ENCODE results near the gene WDR75.
A peak's percentile ranks its signal among the peaks of the same experiment; 100 is the strongest.

The WDR75 gene

GRCh38 chr2:189412330-189412953, 28.8 kb upstream of the WDR75 start:
- Histone ChIP-seq H3K4me2 (ENCODE audit: insufficient read depth, low read length) (no peak overlapping the region), H3K9ac (ENCODE audit: low read depth, low read length) (no peak overlapping the region), H3K4me1 (ENCODE audit: insufficient read depth, low read length) (no peaks in the 10 kb centered on the region), H2AFZ (ENCODE audit: low read depth, low read length) (no peak overlapping the region), H3K4me3 (ENCODE audit: low read depth in 1 of 2, low read length in 2 of 2) (no peak overlapping the region), H3K36me3 (ENCODE audit: insufficient read depth, low read length) (no peaks in the 10 kb centered on the region), H3K27ac (ENCODE audit: low read length) (no peak overlapping the region), H3K79me2 (ENCODE audit: insufficient read depth, low read length) (no peaks in the 10 kb centered on the region), H3K27me3 (ENCODE audit: insufficient read depth, low read length, poor library complexity) (no peaks in the 10 kb centered on the region), H3K9me3 (ENCODE audit: insufficient read depth, low read length, severe bottlenecking) (no peaks in the 10 kb centered on the region), H4K20me1 (ENCODE audit: insufficient read depth, low read length) (no peaks in the 10 kb centered on the region)
- peak; percentile 84 for TF ChIP-seq CTCF (IDR thresholded peaks at IDR 0.05; ENCODE audit: borderline replicate concordance, extremely low read depth, low read length, poor library complexity, severe bottlenecking)
- TF ChIP-seq EZH2 (IDR thresholded peaks at IDR 0.05; ENCODE audit: borderline replicate concordance, low read depth, low read length, severe bottlenecking) = no peak
- DNase-seq (peak; percentile 43), ATAC-seq (ENCODE audit: insufficient read depth, low read depth) (peak; percentile 72; the same call in 2 of the 3 replicates)

GRCh38 chr2:189413249-189413648, 28.0 kb upstream of the WDR75 start:
- Histone ChIP-seq H2AFZ (ENCODE audit: low read depth, low read length) (no peak overlapping the region), H3K9ac (ENCODE audit: low read depth, low read length) (no peak overlapping the region), H3K27ac (ENCODE audit: low read length) (no peak overlapping the region), H3K79me2 (ENCODE audit: insufficient read depth, low read length) (no peaks in the 10 kb centered on the region), H3K4me3 (ENCODE audit: low read depth in 1 of 2, low read length in 2 of 2) (no peak overlapping the region), H3K4me2 (ENCODE audit: insufficient read depth, low read length) (no peak overlapping the region), H3K4me1 (ENCODE audit: insufficient read depth, low read length) (no peaks in the 10 kb centered on the region), H3K27me3 (ENCODE audit: insufficient read depth, low read length, poor library complexity) (no peaks in the 10 kb centered on the region), H3K36me3 (ENCODE audit: insufficient read depth, low read length) (no peaks in the 10 kb centered on the region), H4K20me1 (ENCODE audit: insufficient read depth, low read length) (no peaks in the 10 kb centered on the region), H3K9me3 (ENCODE audit: insufficient read depth, low read length, severe bottlenecking) (no peaks in the 10 kb centered on the region)
- TF ChIP-seq CTCF (IDR thresholded peaks at IDR 0.05; ENCODE audit: borderline replicate concordance, extremely low read depth, low read length, poor library complexity, severe bottlenecking) (no peak), EZH2 (IDR thresholded peaks at IDR 0.05; ENCODE audit: borderline replicate concordance, low read depth, low read length, severe bottlenecking) (no peak)
- DNase-seq = no peak
- ATAC-seq (ENCODE audit: insufficient read depth, low read depth) = no peak

GRCh38 chr2:189421644-189422043, 19.6 kb upstream of the WDR75 start:
- no peaks in the 10 kb centered on the region for H3K27me3 ChIP-seq (ENCODE audit: insufficient read depth, low read length, poor library complexity)
- no peaks in the 10 kb centered on the region for H3K9me3 ChIP-seq (ENCODE audit: insufficient read depth, low read length, severe bottlenecking)
- no peak overlapping the region for H2AFZ ChIP-seq (ENCODE audit: low read depth, low read length)
- no peaks in the 10 kb centered on the region for H4K20me1 ChIP-seq (ENCODE audit: insufficient read depth, low read length)
- no peak overlapping the region for H3K9ac ChIP-seq (ENCODE audit: low read depth, low read length)
- no peak for DNase-seq
- H3K27ac ChIP-seq (ENCODE audit: low read length) = no peak overlapping the region
- TF ChIP-seq CTCF (IDR thresholded peaks at IDR 0.05; ENCODE audit: borderline replicate concordance, extremely low read depth, low read length, poor library complexity, severe bottlenecking) (no peak), EZH2 (IDR thresholded peaks at IDR 0.05; ENCODE audit: borderline replicate concordance, low read depth, low read length, severe bottlenecking) (no peak)
- H3K36me3 ChIP-seq (ENCODE audit: insufficient read depth, low read length) = no peaks in the 10 kb centered on the region
- no peak overlapping the region for H3K4me2 ChIP-seq (ENCODE audit: insufficient read depth, low read length)
- H3K79me2 ChIP-seq (ENCODE audit: insufficient read depth, low read length) = no peaks in the 10 kb centered on the region
- ATAC-seq (ENCODE audit: insufficient read depth, low read depth) = no peak
- no peaks in the 10 kb centered on the region for H3K4me1 ChIP-seq (ENCODE audit: insufficient read depth, low read length)
- no peak overlapping the region for H3K4me3 ChIP-seq (ENCODE audit: low read depth in 1 of 2, low read length in 2 of 2)
